ENCODE results near the gene FBXL3. TPM values are rescaled to one million over a fixed set of nuclear protein-coding genes. Genes with fewer than 3 reads are reported as not detected.

FBXL3 gene
- total and polyA plus RNA-seq, 2 of the 4 experiments (the other 2 are of a cell fraction), result 15.3 to 43.6 TPM

DNA sequence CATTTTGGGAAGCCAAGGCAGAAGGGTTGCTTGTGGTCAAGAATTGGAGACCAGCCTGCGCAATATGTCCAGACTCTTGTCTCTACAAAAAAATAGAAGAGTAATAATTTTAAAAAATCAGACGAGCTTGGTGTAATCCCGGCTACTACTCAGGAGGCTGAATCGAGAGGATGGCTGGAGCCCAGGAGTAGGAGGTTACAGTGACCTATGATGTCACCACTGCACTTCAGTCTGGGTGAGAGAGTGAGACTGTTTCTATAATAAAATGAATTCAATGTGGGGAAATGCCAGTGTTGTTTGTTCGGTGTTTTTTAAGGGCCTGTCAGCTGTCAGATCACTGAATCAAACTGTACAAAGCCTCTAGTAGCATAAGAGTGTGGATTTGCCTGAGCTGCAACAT lies 1.2 kb upstream of the FBXL3 start:
- no peak overlapping the region for H2BK20ac ChIP-seq (ENCODE audit: low read depth, low read length)
- H3K79me1 ChIP-seq (ENCODE audit: low read depth in 1 of 2, low read length in 2 of 2), result peaks cover under 1 to 21% of the 10 kb centered on the region in 2 experiments; a peak in 2 of 4 replicates
- dilution Hi-C loops (cut with HindIII; ENCODE audit: low sequenced_read_pairs, unreplicated experiment) (no loop called here), in situ Hi-C loops (cut with MboI; ENCODE audit: low sequenced_read_pairs) (no loop called here), intact Hi-C loops (cut with micrococcal nuclease) (no loop called here)
- POLR2A ChIA-PET (ENCODE audit: unreplicated experiment), result no interaction called here
- H4K8ac ChIP-seq (ENCODE audit: low read depth in 2 of 2, low read length in 2 of 2), result peak overlapping the region; percentile 10 to 62; a peak in 3 of 4 replicates
- BruUV-seq (replicated peaks), result no TSS peak
- no peak for ATAC-seq (ENCODE audit: low read depth)
- peak overlapping the region; percentile 54 for H3K4ac ChIP-seq (ENCODE audit: low read depth, low read length)
- H2AFZ ChIP-seq (replicated peaks; ENCODE audit: low read length, poor library complexity), result peak overlapping the region; percentile 75
- peaks cover 3% of the 10 kb centered on the region for H3K4me1 ChIP-seq (ENCODE audit: control insufficient read depth, insufficient read depth, low read length)
- H2BK5ac ChIP-seq (ENCODE audit: low read depth, low read length, poor library complexity, severe bottlenecking), result peak overlapping the region; percentile 68
- no peak overlapping the region for H3K56ac ChIP-seq (ENCODE audit: extremely low read depth, insufficient read depth, low read length)
- 82% methylated on average over 2 of the region's 5 CpGs; no CpG with 5 or more reads in 1 of the 2 experiments for WGBS, 2 experiments (ENCODE audit: extremely low coverage in 2 of 2, insufficient read length in 1 of 2)
- no peak overlapping the region; the same call in 1 of the 2 replicates for H2AK5ac ChIP-seq (ENCODE audit: low read depth, low read length)
- DNase-seq, result no peak
- no peak overlapping the region for H2AK9ac ChIP-seq (replicated peaks; ENCODE audit: low read depth, low read length, poor library complexity)
- peak overlapping the region; percentile 49 for H4K5ac ChIP-seq (ENCODE audit: low read depth, low read length)
- peak overlapping the region; percentile 79; the same call in 1 of the 2 replicates for H3K14ac ChIP-seq (replicated peaks; ENCODE audit: low read depth, low read length)
- H3K23ac ChIP-seq (ENCODE audit: low read depth, low read length), result peak overlapping the region; percentile 88; the same call in 1 of the 2 replicates
- no peaks in the 10 kb centered on the region for H3K27me3 ChIP-seq (ENCODE audit: control insufficient read depth, insufficient read depth, low read length)
- H2BK15ac ChIP-seq (ENCODE audit: low read depth, low read length), result no peak overlapping the region; the same call in 2 of the 3 replicates
- TF ChIP-seq MAFK (IDR thresholded peaks at IDR 0.05; ENCODE audit: low read depth, low read length) (no peak), RAD21 (IDR thresholded peaks at IDR 0.05; ENCODE audit: low read length) (no peak), POLR2A (IDR thresholded peaks at IDR 0.05; ENCODE audit: low read depth, low read length) (no peak), FOS (IDR thresholded peaks at IDR 0.05; ENCODE audit: low read depth, low read length) (no peak), CHD1 (IDR thresholded peaks at IDR 0.05; ENCODE audit: low read depth, low read length) (no peak)
- TF ChIP-seq, protein P1, sequence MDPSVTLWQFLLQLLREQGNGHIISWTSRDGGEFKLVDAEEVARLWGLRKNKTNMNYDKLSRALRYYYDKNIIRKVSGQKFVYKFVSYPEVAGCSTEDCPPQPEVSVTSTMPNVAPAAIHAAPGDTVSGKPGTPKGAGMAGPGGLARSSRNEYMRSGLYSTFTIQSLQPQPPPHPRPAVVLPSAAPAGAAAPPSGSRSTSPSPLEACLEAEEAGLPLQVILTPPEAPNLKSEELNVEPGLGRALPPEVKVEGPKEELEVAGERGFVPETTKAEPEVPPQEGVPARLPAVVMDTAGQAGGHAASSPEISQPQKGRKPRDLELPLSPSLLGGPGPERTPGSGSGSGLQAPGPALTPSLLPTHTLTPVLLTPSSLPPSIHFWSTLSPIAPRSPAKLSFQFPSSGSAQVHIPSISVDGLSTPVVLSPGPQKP (IDR thresholded peaks at IDR 0.05; ENCODE audit: borderline replicate concordance, low read depth, low read length), result no peak
- H4K20me1 ChIP-seq (ENCODE audit: insufficient read depth, low read length), result peaks cover 23% of the 10 kb centered on the region
- peaks cover 6% of the 10 kb centered on the region for H3K9me1 ChIP-seq (ENCODE audit: insufficient read depth, low read length)
- CTCF ChIA-PET, result interaction anchor here (1.3 kb wide), 1 partner anchor 48 kb away, joined by 4 read pairs; no protein-coding TSS in a partner anchor
- H3K27ac ChIP-seq (ENCODE audit: insufficient read depth, low read length), result peak overlapping the region; percentile 39; the same call in 1 of the 2 replicates
- H3K4me3 ChIP-seq (ENCODE audit: insufficient read depth, low read depth, low read length), result no peak overlapping the region
- peak overlapping the region; percentile 29; the same call in 1 of the 2 replicates for H4K91ac ChIP-seq (ENCODE audit: insufficient read depth, low read depth, low read length)
- no peaks in the 10 kb centered on the region for H3K36me3 ChIP-seq (ENCODE audit: control insufficient read depth, insufficient read depth, low read length)
- peak overlapping the region; percentile 10; the same call in 1 of the 2 replicates for H3K18ac ChIP-seq (ENCODE audit: low read depth, low read length)
- H2BK120ac ChIP-seq (ENCODE audit: low read depth, low read length), result peak overlapping the region; percentile 59
- peak overlapping the region; percentile 70 for H3K4me2 ChIP-seq (ENCODE audit: low read depth, low read length)
- peak overlapping the region; percentile 91; the same call in 1 of the 2 replicates for H3K9ac ChIP-seq (ENCODE audit: low read depth, low read length)
- no peaks in the 10 kb centered on the region for H3K9me3 ChIP-seq (ENCODE audit: control insufficient read depth, insufficient read depth, low read length)
